ENCODE measurements around the gene PTX3. TPM values are rescaled to one million over a fixed set of nuclear protein-coding genes. Genes with fewer than 3 reads are reported as not detected.
A peak's percentile ranks its signal among the peaks of the same experiment; 100 is the strongest.

Gene PTX3
- 10 to 100 TPM; 10.1 to 94.1 (median 36.9) TPM for total RNA-seq

DNA sequence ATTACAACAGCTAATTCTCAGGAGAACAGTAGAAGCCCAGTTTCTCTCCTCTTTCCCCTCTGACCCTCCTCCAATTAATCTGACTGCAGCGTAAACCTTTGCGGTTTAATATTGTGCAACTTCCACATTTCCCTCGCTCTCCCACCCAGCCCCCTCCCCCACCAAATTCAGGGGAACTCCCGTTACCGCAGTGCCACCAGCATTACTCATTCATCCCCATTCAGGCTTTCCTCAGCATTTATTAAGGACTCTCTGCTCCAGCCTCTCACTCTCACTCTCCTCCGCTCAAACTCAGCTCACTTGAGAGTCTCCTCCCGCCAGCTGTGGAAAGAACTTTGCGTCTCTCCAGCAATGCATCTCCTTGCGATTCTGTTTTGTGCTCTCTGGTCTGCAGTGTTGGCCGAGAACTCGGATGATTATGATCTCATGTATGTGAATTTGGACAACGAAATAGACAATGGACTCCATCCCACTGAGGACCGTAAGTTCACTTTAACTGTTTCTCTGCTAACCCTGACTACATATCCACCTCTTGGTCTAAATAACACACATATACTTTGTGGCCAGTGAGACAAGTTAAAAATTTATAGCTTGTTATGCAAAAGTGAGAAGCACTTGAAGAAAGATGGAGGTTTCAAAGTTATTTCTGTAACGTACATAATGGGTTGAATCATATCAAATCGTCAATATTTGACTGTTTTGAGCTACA lies at the start of gene PTX3:
PTX3 (plus strand) TSS at position 268 of the 709 bp plus-strand sequence; CDS start at position 352, 84 bp downstream.
- intact Hi-C loops (cut with DNase I; ENCODE audit: low total_unique reads) = no loop called here
- peak in 1 of 2 donors; percentile 20 for DNase-seq (ENCODE audit: low spot score in 2 of 2)
- no peaks in the 10 kb centered on the region for H3K9me3 ChIP-seq
- TF ChIP-seq, protein P1, sequence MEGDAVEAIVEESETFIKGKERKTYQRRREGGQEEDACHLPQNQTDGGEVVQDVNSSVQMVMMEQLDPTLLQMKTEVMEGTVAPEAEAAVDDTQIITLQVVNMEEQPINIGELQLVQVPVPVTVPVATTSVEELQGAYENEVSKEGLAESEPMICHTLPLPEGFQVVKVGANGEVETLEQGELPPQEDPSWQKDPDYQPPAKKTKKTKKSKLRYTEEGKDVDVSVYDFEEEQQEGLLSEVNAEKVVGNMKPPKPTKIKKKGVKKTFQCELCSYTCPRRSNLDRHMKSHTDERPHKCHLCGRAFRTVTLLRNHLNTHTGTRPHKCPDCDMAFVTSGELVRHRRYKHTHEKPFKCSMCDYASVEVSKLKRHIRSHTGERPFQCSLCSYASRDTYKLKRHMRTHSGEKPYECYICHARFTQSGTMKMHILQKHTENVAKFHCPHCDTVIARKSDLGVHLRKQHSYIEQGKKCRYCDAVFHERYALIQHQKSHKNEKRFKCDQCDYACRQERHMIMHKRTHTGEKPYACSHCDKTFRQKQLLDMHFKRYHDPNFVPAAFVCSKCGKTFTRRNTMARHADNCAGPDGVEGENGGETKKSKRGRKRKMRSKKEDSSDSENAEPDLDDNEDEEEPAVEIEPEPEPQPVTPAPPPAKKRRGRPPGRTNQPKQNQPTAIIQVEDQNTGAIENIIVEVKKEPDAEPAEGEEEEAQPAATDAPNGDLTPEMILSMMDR (IDR thresholded peaks at IDR 0.05) = no peak
- TF ChIP-seq POLR2AphosphoS5 (IDR thresholded peaks at IDR 0.05) = peak in 1 of 3 donors; percentile 34
- TF ChIP-seq POLR2A (IDR thresholded peaks at IDR 0.05) = no peak
- peak within 1 kb of the TSS in 1 of 2 donors; percentile 66 for H3K27ac ChIP-seq
- H3K4me3 ChIP-seq = peak within 1 kb of the TSS; percentile 57 to 82 (median 61)
- H3K27me3 ChIP-seq = no peaks in the 10 kb centered on the region
- peaks cover 0 to 6% of the 10 kb centered on the region in 2 donors for H3K4me1 ChIP-seq
- no peaks in the 10 kb centered on the region for H3K36me3 ChIP-seq

DNA sequence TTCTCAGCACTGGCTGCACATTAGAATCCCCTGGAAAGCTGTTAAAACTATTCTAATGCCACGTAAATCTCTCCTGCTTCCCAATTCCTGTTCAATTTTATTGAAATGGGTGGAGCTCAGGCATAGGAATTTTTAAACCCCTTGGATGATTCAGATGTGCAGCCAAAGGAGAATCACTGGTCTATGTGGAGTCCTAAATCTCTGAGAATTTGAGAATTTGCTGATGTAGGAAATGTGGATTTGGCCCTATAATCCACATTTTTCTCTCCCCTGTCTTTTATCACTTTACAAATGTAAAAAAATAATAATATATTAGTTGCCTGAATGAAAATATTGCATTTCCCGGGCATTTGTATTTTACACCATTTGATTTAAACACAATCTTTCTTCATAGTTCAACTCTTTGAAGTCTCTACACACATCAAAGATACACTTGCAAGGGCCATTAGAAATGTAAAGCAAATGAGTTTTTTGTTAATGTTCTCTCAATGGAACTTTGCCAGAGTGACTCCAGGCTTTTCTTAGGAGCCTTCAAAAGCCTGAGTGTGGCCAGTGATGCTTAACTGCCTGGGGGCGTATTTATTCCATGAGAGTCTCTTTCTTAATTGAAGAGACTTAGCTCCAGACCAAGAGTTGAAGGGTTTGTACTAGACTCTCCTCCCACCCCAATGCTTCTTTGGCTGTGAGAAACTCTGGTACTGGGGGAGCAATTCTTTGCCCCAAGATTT lies 48.8 kb upstream of the PTX3 start:
- H3K4me3 ChIP-seq = no peak overlapping the region
- DNase-seq (ENCODE audit: low spot score in 2 of 2) = no peak
- H3K36me3 ChIP-seq = no peaks in the 10 kb centered on the region
- TF ChIP-seq POLR2A (IDR thresholded peaks at IDR 0.05) (no peak), POLR2AphosphoS5 (IDR thresholded peaks at IDR 0.05) (no peak)
- TF ChIP-seq, protein P1 (IDR thresholded peaks at IDR 0.05) = no peak
- no peaks in the 10 kb centered on the region for H3K4me1 ChIP-seq
- intact Hi-C loops (cut with DNase I; ENCODE audit: low total_unique reads) = no loop called here
- no peaks in the 10 kb centered on the region for H3K9me3 ChIP-seq
- H3K27ac ChIP-seq = no peak overlapping the region
- H3K27me3 ChIP-seq = no peaks in the 10 kb centered on the region

DNA sequence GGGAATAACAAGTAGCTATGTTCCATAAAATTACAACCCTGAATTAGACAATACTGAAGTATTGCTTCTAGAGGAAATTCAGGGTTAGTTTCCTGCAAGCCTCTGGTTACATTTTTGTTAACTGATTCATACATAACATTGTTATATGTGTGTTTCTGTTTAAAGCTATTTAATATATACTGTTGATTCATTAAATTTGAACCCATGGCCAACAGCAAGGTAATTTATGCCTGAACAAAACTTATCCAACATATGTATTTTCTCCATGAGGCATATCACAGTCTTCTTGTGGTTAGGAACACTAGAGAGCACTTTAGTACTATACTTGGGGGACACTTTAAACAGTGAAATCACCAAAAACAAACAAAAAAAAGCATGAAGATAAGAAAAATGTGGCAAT lies 47.7 kb upstream of the PTX3 start:
- H3K27me3 ChIP-seq = no peaks in the 10 kb centered on the region
- no peak overlapping the region for H3K4me3 ChIP-seq
- H3K9me3 ChIP-seq = no peaks in the 10 kb centered on the region
- H3K36me3 ChIP-seq = no peaks in the 10 kb centered on the region
- H3K4me1 ChIP-seq = no peaks in the 10 kb centered on the region
- no peak for TF ChIP-seq POLR2A (IDR thresholded peaks at IDR 0.05)
- TF ChIP-seq, protein P1 (IDR thresholded peaks at IDR 0.05) = no peak
- no peak for TF ChIP-seq POLR2AphosphoS5 (IDR thresholded peaks at IDR 0.05)
- intact Hi-C loops (cut with DNase I; ENCODE audit: low total_unique reads) = no loop called here
- no peak overlapping the region for H3K27ac ChIP-seq
- DNase-seq (ENCODE audit: low spot score in 2 of 2) = no peak

DNA sequence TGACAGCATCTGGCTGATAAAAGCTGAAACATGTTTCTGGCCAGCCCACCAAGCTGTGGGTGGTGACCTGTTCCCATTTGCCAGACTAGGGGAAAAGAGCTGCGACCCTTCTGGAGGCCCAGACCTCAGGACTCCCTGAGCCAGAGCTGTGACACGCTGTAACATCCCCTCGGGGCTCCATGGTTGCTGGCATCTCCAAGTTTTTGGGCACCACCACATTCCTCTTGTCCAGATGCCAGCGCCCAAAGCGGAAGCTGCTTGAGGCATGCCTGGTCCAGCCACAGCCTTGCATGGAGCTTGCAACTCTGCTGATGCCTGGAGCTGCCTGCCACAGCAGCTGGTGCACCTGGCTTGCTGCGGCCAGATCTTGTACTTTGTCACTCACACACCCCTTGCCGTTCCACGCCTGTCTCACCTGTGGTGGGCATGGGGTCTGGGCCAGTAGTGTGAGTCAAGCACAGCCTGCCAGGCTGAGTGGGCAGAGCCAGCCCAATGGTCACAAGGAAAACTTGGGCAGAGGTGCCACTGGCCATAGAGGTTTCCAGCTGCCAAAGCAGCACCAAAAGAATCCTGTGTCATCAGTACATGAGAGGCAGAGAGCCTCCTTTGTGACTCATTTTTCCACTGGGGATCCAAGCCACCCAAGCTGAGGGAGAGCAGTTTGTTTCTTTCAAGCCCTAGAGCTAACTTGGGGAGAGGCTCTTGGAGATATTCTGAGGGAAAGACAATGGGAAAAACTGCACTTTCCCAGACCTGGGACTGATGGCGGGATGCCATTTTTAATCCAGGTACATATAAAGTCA lies 45.7 kb upstream of the PTX3 start:
- DNase-seq (ENCODE audit: low spot score in 2 of 2) = no peak
- Histone ChIP-seq H3K9me3 (no peaks in the 10 kb centered on the region), H3K36me3 (no peaks in the 10 kb centered on the region), H3K27me3 (no peaks in the 10 kb centered on the region), H3K27ac (no peak overlapping the region), H3K4me3 (no peak overlapping the region), H3K4me1 (no peaks in the 10 kb centered on the region)
- intact Hi-C loops (cut with DNase I; ENCODE audit: low total_unique reads) = no loop called here
- TF ChIP-seq POLR2AphosphoS5 (IDR thresholded peaks at IDR 0.05) (no peak), POLR2A (IDR thresholded peaks at IDR 0.05) (no peak)
- TF ChIP-seq, protein P1 (IDR thresholded peaks at IDR 0.05) = no peak

Data from breast epithelium (tissue), 4 donors.